ENCODE results near the gene CAVIN4.

CAVIN4 gene

GRCh38 chr9:100578610-100579009 is 731 bp downstream of the CAVIN4 start:
- Histone ChIP-seq H3K27ac (no peak overlapping the region), H3K27me3 (ENCODE audit: insufficient read depth, low read depth, severe bottlenecking) (no peaks in the 10 kb centered on the region), H3K4me3 (ENCODE audit: low read depth, low read length) (no peak overlapping the region), H3K36me3 (peaks cover 18% of the 10 kb centered on the region), H3K9me3 (ENCODE audit: severe bottlenecking) (no peaks in the 10 kb centered on the region)
- no peak for DNase-seq
- TF ChIP-seq CTCF (IDR thresholded peaks at IDR 0.05; ENCODE audit: low read depth, low read length): no peak

GRCh38 chr9:100579665-100580064 is 1.8 kb downstream of the CAVIN4 start:
- H3K9me3 ChIP-seq (ENCODE audit: severe bottlenecking): no peaks in the 10 kb centered on the region
- H3K36me3 ChIP-seq: peaks cover 15% of the 10 kb centered on the region
- no peak overlapping the region for H3K4me3 ChIP-seq (ENCODE audit: low read depth, low read length)
- no peak overlapping the region for H3K27ac ChIP-seq
- no peak for DNase-seq
- no peak for TF ChIP-seq CTCF (IDR thresholded peaks at IDR 0.05; ENCODE audit: low read depth, low read length)
- no peaks in the 10 kb centered on the region for H3K27me3 ChIP-seq (ENCODE audit: insufficient read depth, low read depth, severe bottlenecking)

- Histone ChIP-seq H3K27me3 (ENCODE audit: insufficient read depth, low read depth, severe bottlenecking) (no peaks in the 10 kb centered on the region), H3K36me3 (peaks cover 17% of the 10 kb centered on the region), H3K27ac (no peak overlapping the region), H3K9me3 (ENCODE audit: severe bottlenecking) (no peaks in the 10 kb centered on the region), H3K4me3 (ENCODE audit: low read depth, low read length) (no peak overlapping the region)
- TF ChIP-seq CTCF (IDR thresholded peaks at IDR 0.05; ENCODE audit: low read depth, low read length): no peak
- no peak for DNase-seq
Observed at GRCh38 chr9:100580257-100580656, 2.4 kb downstream of the CAVIN4 start.

- TF ChIP-seq CTCF (IDR thresholded peaks at IDR 0.05; ENCODE audit: low read depth, low read length): no peak
- H3K9me3 ChIP-seq (ENCODE audit: severe bottlenecking): no peaks in the 10 kb centered on the region
- H3K27ac ChIP-seq: no peak overlapping the region
- DNase-seq: no peak
- H3K36me3 ChIP-seq: peaks cover 22% of the 10 kb centered on the region
- H3K27me3 ChIP-seq (ENCODE audit: insufficient read depth, low read depth, severe bottlenecking): no peaks in the 10 kb centered on the region
- no peak overlapping the region for H3K4me3 ChIP-seq (ENCODE audit: low read depth, low read length)
Observed at GRCh38 chr9:100581081-100581480, 3.2 kb downstream of the CAVIN4 start.

- Histone ChIP-seq H3K27ac (no peak overlapping the region), H3K4me3 (ENCODE audit: low read depth, low read length) (no peak overlapping the region), H3K36me3 (peaks cover 28% of the 10 kb centered on the region), H3K9me3 (ENCODE audit: severe bottlenecking) (no peaks in the 10 kb centered on the region), H3K27me3 (ENCODE audit: insufficient read depth, low read depth, severe bottlenecking) (no peaks in the 10 kb centered on the region)
- no peak for TF ChIP-seq CTCF (IDR thresholded peaks at IDR 0.05; ENCODE audit: low read depth, low read length)
- DNase-seq: no peak
Observed at GRCh38 chr9:100581661-100582060, 3.8 kb downstream of the CAVIN4 start.

- Histone ChIP-seq H3K36me3 (peaks cover 28% of the 10 kb centered on the region), H3K27me3 (ENCODE audit: insufficient read depth, low read depth, severe bottlenecking) (no peaks in the 10 kb centered on the region), H3K9me3 (ENCODE audit: severe bottlenecking) (no peaks in the 10 kb centered on the region)
Observed at GRCh38 chr9:100583014-100583802, 5.3 kb downstream of the CAVIN4 start.

More at GRCh38 chr9:100583014-100583802, 5.3 kb downstream of the CAVIN4 start:
- Histone ChIP-seq H3K4me3 (ENCODE audit: low read depth, low read length) (no peak overlapping the region), H3K27ac (no peak overlapping the region)
- no peak for TF ChIP-seq CTCF (IDR thresholded peaks at IDR 0.05; ENCODE audit: low read depth, low read length)
- DNase-seq: no peak

All from WERI-Rb-1 (cell line).